Body of pancreas (tissue), 4 donors: ENCODE data around the gene TMEM167B. TPM values are rescaled to one million over a fixed set of nuclear protein-coding genes. Genes with fewer than 3 reads are reported as not detected.
A peak's percentile ranks its signal among the peaks of the same experiment; 100 is the strongest.

ENCODE experiments used
- ATAC-seq: fragments of 150-250 bp; one replicate; pipeline ENCODE4 v1.9.1; 2016
- DNase-seq, 4 donors: peaks; one replicate each; pipeline ENCODE4 v3.0.0-alpha.2; 2019
- H3K27ac ChIP-seq, 4 donors: fragments of 200-600 bp; sonication (generic); 1 replicate in 3 of 4; 2 replicates in 1 of 4; pipeline versions ENCODE4 v1.5.1 to v1.6.1; 2016 to 2019; ENCODE audit warnings: mild to moderate bottlenecking in 1 of 4, mixed read lengths in 1 of 4, moderate library complexity in 1 of 4
- H3K27me3 ChIP-seq, 2 donors: fragments of 200-600 bp; sonication (generic); one replicate each; pipeline ENCODE4 v1.6.0; 2016; ENCODE audit warnings: mild to moderate bottlenecking in 1 of 2
- H3K36me3 ChIP-seq, 2 donors: fragments of 200-600 bp; sonication (generic); replicated peaks in 1 of 2; 2 replicates each; pipeline ENCODE4 v1.5.1; 2016; ENCODE audit warnings: low read depth in 2 of 2; ENCODE audit not compliant: insufficient read depth in 1 of 2
- H3K4me1 ChIP-seq: fragments of 200-600 bp; sonication (generic); one replicate; pipeline ENCODE4 v1.6.0; 2016
- H3K4me3 ChIP-seq, 2 donors: fragments of 200-600 bp; sonication (generic); 1 replicate in 1 of 2; 2 replicates in 1 of 2; pipeline ENCODE4 v1.5.1; 2016 to 2019
- H3K9me3 ChIP-seq, 3 donors: fragments of 200-600 bp; sonication (generic); 1 replicate in 2 of 3; 2 replicates in 1 of 3; pipeline ENCODE4 v1.5.1; 2016
- POLR2A ChIP-seq, 3 donors: fragments of 450-650 bp; IDR thresholded peaks; one replicate each; pipeline ENCODE4 v1.6.1; 2016; ENCODE audit warnings: antibody characterized with exemption in 3 of 3, mild to moderate bottlenecking in 2 of 3
- WGBS, 2 donors: methylation state at CpG; one replicate each; pipeline ENCODE4 v1.1.5; 2017; 5-methylcytosine and 5-hydroxymethylcytosine counted together
- intact Hi-C: fragments of 100-400 bp; cut with DNase I; formaldehyde crosslinking; loops from one replicate; pipeline ENCODE4 v1.15.1; 2023
- total RNA-seq, 2 donors: library from RNA; depleted of rRNA; stranded (reverse); fragments of >200 nt; gene quantifications; one replicate each; pipeline ENCODE4 v1.1.0, GENCODE V29; 2016
- TF ChIP-seq, protein P1 (sequence below), 7 experiments: fragments of 450-650 bp in 4 of 7; fragments of 200-600 bp in 3 of 7; sonication (generic) in 3 of 7; IDR thresholded peaks; one replicate each; pipeline ENCODE4 v1.5.1; 2016 to 2019; ENCODE audit warnings: antibody characterized with exemption in 7 of 7

The TMEM167B gene
- total RNA-seq, 2 donors from 2014 or later: 5.3 to 12.7 TPM

GRCh38 chr1:109118089-109118488 lies 27.5 kb downstream of the TMEM167B start:
- whole genome bisulfite sequencing, 2 donors: 30 to 52% methylated on average over 3 of the region's 3 CpGs
- Histone ChIP-seq H3K36me3 (no peaks in the 10 kb centered on the region), H3K27me3 (no peaks in the 10 kb centered on the region), H3K27ac (peak overlapping the region in 3 of 4 donors; percentile 19 to 86 (median 64)), H3K4me1 (peaks cover 51% of the 10 kb centered on the region), H3K4me3 (no peak overlapping the region), H3K9me3 (no peaks in the 10 kb centered on the region)
- intact Hi-C loops: no loop called here
- ATAC-seq: no peak
- TF ChIP-seq, protein P1, sequence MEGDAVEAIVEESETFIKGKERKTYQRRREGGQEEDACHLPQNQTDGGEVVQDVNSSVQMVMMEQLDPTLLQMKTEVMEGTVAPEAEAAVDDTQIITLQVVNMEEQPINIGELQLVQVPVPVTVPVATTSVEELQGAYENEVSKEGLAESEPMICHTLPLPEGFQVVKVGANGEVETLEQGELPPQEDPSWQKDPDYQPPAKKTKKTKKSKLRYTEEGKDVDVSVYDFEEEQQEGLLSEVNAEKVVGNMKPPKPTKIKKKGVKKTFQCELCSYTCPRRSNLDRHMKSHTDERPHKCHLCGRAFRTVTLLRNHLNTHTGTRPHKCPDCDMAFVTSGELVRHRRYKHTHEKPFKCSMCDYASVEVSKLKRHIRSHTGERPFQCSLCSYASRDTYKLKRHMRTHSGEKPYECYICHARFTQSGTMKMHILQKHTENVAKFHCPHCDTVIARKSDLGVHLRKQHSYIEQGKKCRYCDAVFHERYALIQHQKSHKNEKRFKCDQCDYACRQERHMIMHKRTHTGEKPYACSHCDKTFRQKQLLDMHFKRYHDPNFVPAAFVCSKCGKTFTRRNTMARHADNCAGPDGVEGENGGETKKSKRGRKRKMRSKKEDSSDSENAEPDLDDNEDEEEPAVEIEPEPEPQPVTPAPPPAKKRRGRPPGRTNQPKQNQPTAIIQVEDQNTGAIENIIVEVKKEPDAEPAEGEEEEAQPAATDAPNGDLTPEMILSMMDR (IDR thresholded peaks at IDR 0.05): no peak
- TF ChIP-seq POLR2A (IDR thresholded peaks at IDR 0.05): no peak
- no peak for DNase-seq

DNA sequence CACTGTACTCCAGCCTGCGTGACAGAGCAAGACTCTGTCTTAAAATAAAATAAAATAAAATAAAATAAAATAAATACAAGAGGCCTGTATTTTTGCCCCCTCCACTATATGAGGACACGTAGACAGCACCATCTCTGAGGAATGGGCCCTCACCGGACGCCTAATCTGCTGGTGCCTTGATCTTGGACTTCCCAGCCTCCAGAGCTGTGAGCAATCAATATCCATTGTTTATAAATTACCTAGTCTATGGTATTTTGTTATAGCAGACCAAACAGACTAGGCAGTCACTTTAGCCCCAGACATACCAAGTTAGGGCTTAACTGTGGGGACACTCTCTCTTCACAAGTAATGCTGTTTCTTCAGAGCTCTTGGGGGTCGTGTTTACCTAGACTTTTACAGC lies 29.8 kb downstream of the TMEM167B start:
- TF ChIP-seq POLR2A (IDR thresholded peaks at IDR 0.05): no peak
- TF ChIP-seq, protein P1 (IDR thresholded peaks at IDR 0.05): no peak
- peaks cover 40% of the 10 kb centered on the region for H3K4me1 ChIP-seq
- no peak for DNase-seq
- intact Hi-C loops: no loop called here
- no peaks in the 10 kb centered on the region for H3K36me3 ChIP-seq
- no peaks in the 10 kb centered on the region for H3K27me3 ChIP-seq
- no peak overlapping the region for H3K4me3 ChIP-seq
- 90 to 96% methylated on average over 5 of the region's 5 CpGs for WGBS, 2 donors
- no peaks in the 10 kb centered on the region for H3K9me3 ChIP-seq
- ATAC-seq: no peak
- H3K27ac ChIP-seq: no peak overlapping the region

GRCh38 chr1:109131059-109131458 lies 40.5 kb downstream of the TMEM167B start:
- Histone ChIP-seq H3K4me1 (peaks cover 46% of the 10 kb centered on the region), H3K27ac (peak overlapping the region in 1 of 4 donors; percentile 96), H3K27me3 (no peaks in the 10 kb centered on the region), H3K4me3 (no peak overlapping the region), H3K36me3 (no peaks in the 10 kb centered on the region), H3K9me3 (no peaks in the 10 kb centered on the region)
- 93 to 95% methylated on average over 2 of the region's 2 CpGs for WGBS, 2 donors
- intact Hi-C loops: no loop called here
- no peak for DNase-seq
- TF ChIP-seq, protein P1 (IDR thresholded peaks at IDR 0.05): no peak
- TF ChIP-seq POLR2A (IDR thresholded peaks at IDR 0.05): no peak
- ATAC-seq: no peak

DNA sequence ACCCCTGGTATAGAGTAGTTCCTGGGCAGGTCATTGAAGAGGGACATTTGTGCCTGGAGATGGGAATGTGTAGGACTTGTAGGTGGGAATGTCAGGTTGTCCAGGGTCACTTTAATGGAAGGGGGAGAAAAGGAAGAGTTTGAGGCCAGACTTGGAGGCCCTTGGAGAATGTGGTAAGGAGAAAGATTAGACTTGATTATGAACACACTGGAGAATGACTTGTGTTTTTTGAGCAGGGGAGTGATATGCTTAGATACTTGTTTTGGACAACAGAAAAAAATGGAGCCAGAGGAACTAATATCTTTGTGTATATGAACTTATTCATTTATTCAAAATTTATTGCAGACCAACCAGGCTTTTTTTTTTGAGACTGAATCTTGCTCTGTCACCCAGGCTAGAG lies 41.2 kb downstream of the TMEM167B start:
- Histone ChIP-seq H3K27me3 (no peaks in the 10 kb centered on the region), H3K36me3 (no peaks in the 10 kb centered on the region), H3K9me3 (no peaks in the 10 kb centered on the region), H3K4me3 (no peak overlapping the region), H3K27ac (peak overlapping the region in 2 of 4 donors; percentile 19 to 96), H3K4me1 (peaks cover 54% of the 10 kb centered on the region)
- ATAC-seq: no peak
- TF ChIP-seq POLR2A (IDR thresholded peaks at IDR 0.05): no peak
- TF ChIP-seq, protein P1 (IDR thresholded peaks at IDR 0.05): no peak
- DNase-seq: no peak
- intact Hi-C loops: no loop called here

DNA sequence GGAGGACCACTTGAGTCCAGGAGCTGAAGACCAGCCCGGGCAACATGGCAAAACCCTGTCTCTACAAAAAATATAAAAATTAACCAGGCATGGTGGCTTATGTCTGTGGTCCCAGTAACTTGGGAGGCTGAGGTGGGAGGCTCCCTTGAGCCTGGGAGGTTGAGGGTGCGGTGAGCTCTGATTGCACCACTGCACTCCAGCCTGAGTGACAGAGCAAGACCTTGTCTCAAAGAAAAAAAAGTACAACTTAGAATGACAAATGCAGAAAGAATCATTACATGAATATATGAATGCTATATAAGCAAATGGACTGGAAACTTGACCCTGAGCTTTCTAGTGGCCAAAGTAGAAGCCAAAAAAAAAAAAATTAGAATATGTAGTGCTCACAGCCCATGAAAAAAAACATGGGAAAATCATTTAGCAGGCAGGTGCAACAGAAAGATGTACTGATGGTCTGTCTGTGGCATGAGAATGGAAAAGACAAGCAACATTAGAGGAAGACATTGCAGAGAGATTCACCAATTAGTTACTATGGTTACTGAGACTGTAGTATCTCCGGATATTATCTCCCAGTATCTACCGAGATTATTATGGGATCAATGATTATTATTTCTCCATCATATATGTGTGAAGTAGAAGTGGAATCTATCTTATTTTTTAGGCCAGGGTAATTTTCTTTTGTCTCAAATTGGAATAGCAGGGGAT lies 42.6 kb downstream of the TMEM167B start:
- TF ChIP-seq POLR2A (IDR thresholded peaks at IDR 0.05): no peak
- TF ChIP-seq, protein P1 (IDR thresholded peaks at IDR 0.05): no peak
- Histone ChIP-seq H3K4me3 (no peak overlapping the region), H3K9me3 (no peaks in the 10 kb centered on the region), H3K36me3 (no peaks in the 10 kb centered on the region), H3K4me1 (peaks cover 65% of the 10 kb centered on the region), H3K27ac (peak overlapping the region; percentile 85 to 97 (median 96)), H3K27me3 (no peaks in the 10 kb centered on the region)
- WGBS, 2 donors: 41 to 49% methylated on average over 4 of the region's 4 CpGs
- no peak for DNase-seq
- no peak for ATAC-seq
- intact Hi-C loops: no loop called here
